GM11168 (cell line): Measurements from ENCODE around the gene CLK3.

ENCODE experiments used
- in situ Hi-C: fragments of 300-500 bp; cut with MboI; formaldehyde crosslinking; loops from one replicate; pipeline ENCODE4 v1.12.0; 2022; ENCODE audit warnings: low sequenced_read_pairs; ENCODE audit not compliant: unreplicated experiment

CLK3 gene

GRCh38 chr15:74599156-74599555, 16.5 kb upstream of the CLK3 start:
- in situ Hi-C loops: no loop called here

GRCh38 chr15:74603026-74603788, 12.4 kb upstream of the CLK3 start:
- in situ Hi-C loops: no loop called here

GRCh38 chr15:74603789-74604705, 11.6 kb upstream of the CLK3 start:
- in situ Hi-C loops: no loop called here

GRCh38 chr15:74604983-74605794, 10.4 kb upstream of the CLK3 start:
- in situ Hi-C loops: no loop called here

GRCh38 chr15:74605795-74606150, 9.9 kb upstream of the CLK3 start:
- in situ Hi-C loops: no loop called here

- in situ Hi-C loops: no loop called here
These were observed 6.8 kb upstream of the CLK3 start for GRCh38 chr15:74608786-74609185.

GRCh38 chr15:74609938-74610301, 5.7 kb upstream of the CLK3 start:
- in situ Hi-C loops: no loop called here

GRCh38 chr15:74610302-74610951, 5.2 kb upstream of the CLK3 start:
- in situ Hi-C loops: no loop called here

- in situ Hi-C loops: no loop called here
These were observed 4.3 kb upstream of the CLK3 start for GRCh38 chr15:74611341-74611740.

GRCh38 chr15:74611834-74612233, 3.8 kb upstream of the CLK3 start:
- in situ Hi-C loops: no loop called here

GRCh38 chr15:74612677-74613076, 3.0 kb upstream of the CLK3 start:
- in situ Hi-C loops: no loop called here

GRCh38 chr15:74613089-74613952, 2.3 kb upstream of the CLK3 start:
- in situ Hi-C loops: no loop called here

GRCh38 chr15:74613953-74614743, 1.5 kb upstream of the CLK3 start:
- in situ Hi-C loops: no loop called here

GRCh38 chr15:74614744-74615507, 710 bp upstream of the CLK3 start:
- in situ Hi-C loops: no loop called here

GRCh38 chr15:74616366-74616939, 817 bp downstream of the CLK3 start:
- in situ Hi-C loops: no loop called here

- in situ Hi-C loops: no loop called here
These were observed 1.4 kb downstream of the CLK3 start for GRCh38 chr15:74616996-74617395.

- in situ Hi-C loops: no loop called here
These were observed 3.4 kb downstream of the CLK3 start for GRCh38 chr15:74618841-74619596.
